ENCODE data around the gene TIAM1.

TIAM1 gene

DNA sequence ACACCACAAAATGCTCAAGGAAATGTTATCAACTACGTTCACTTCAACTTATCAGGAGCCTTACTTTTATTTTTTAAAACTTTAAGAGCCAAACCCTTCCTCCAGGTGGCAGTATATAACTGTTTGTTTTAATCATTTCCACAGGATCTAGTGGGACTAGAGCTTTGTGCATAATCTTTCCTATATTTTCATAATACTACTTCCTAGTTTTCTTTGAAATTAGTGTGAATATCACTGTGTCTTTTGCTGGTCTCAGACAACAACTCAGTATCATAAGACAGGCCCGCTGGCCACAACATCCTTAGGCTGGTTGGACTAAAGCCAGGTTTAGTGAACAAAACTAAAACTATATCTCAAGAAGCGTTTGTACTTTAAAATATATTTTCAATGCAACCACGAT is 145.5 kb downstream of the TIAM1 start:
- Histone ChIP-seq H3K4me1 (ENCODE audit: insufficient read depth, low read length) (no peaks in the 10 kb centered on the region), H4K20me1 (ENCODE audit: insufficient read depth, low read length) (no peaks in the 10 kb centered on the region), H3K4me2 (ENCODE audit: insufficient read depth, low read length) (no peak overlapping the region), H3K27me3 (ENCODE audit: insufficient read depth, low read length, poor library complexity) (no peaks in the 10 kb centered on the region), H3K36me3 (ENCODE audit: insufficient read depth, low read length) (peaks cover 7% of the 10 kb centered on the region; the same call in 1 of the 2 replicates), H3K4me3 (ENCODE audit: low read depth in 1 of 2, low read length in 2 of 2) (no peak overlapping the region), H3K9ac (ENCODE audit: low read depth, low read length) (no peak overlapping the region), H2AFZ (ENCODE audit: low read depth, low read length) (no peak overlapping the region), H3K79me2 (ENCODE audit: insufficient read depth, low read length) (no peaks in the 10 kb centered on the region), H3K9me3 (ENCODE audit: insufficient read depth, low read length, severe bottlenecking) (no peaks in the 10 kb centered on the region), H3K27ac (ENCODE audit: low read length) (no peak overlapping the region)
- DNase-seq (no peak), ATAC-seq (ENCODE audit: insufficient read depth, low read depth) (peak; percentile 72)
- TF ChIP-seq EZH2 (IDR thresholded peaks at IDR 0.05; ENCODE audit: borderline replicate concordance, low read depth, low read length, severe bottlenecking), result no peak
- TF ChIP-seq, protein P1, sequence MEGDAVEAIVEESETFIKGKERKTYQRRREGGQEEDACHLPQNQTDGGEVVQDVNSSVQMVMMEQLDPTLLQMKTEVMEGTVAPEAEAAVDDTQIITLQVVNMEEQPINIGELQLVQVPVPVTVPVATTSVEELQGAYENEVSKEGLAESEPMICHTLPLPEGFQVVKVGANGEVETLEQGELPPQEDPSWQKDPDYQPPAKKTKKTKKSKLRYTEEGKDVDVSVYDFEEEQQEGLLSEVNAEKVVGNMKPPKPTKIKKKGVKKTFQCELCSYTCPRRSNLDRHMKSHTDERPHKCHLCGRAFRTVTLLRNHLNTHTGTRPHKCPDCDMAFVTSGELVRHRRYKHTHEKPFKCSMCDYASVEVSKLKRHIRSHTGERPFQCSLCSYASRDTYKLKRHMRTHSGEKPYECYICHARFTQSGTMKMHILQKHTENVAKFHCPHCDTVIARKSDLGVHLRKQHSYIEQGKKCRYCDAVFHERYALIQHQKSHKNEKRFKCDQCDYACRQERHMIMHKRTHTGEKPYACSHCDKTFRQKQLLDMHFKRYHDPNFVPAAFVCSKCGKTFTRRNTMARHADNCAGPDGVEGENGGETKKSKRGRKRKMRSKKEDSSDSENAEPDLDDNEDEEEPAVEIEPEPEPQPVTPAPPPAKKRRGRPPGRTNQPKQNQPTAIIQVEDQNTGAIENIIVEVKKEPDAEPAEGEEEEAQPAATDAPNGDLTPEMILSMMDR (IDR thresholded peaks at IDR 0.05; ENCODE audit: borderline replicate concordance, extremely low read depth, low read length, poor library complexity, severe bottlenecking), result peak; percentile 75

DNA sequence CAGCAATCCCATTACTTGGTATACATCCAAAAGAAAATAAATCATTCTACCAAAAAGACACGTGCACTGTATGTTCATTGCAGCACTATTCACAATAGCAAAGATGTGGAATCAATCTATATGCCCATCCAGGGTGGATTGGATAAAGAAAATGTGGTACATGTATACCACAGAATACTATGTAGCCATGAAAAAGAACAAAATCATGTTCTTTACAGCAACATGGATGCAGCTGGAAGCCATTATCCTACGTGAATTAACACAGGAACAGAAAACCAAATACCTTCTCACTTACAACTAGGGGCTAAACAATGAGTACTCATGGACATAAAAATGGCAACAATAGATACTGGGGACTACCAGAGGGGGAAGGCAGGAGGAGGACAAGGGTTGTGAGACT is 147.3 kb downstream of the TIAM1 start:
- Histone ChIP-seq H3K9ac (ENCODE audit: low read depth, low read length) (no peak overlapping the region), H3K4me2 (ENCODE audit: insufficient read depth, low read length) (no peak overlapping the region), H3K4me3 (ENCODE audit: low read depth in 1 of 2, low read length in 2 of 2) (no peak overlapping the region), H4K20me1 (ENCODE audit: insufficient read depth, low read length) (no peaks in the 10 kb centered on the region), H3K9me3 (ENCODE audit: insufficient read depth, low read length, severe bottlenecking) (no peaks in the 10 kb centered on the region), H3K4me1 (ENCODE audit: insufficient read depth, low read length) (no peaks in the 10 kb centered on the region), H3K27ac (ENCODE audit: low read length) (no peak overlapping the region), H3K27me3 (ENCODE audit: insufficient read depth, low read length, poor library complexity) (no peaks in the 10 kb centered on the region), H3K79me2 (ENCODE audit: insufficient read depth, low read length) (no peaks in the 10 kb centered on the region), H2AFZ (ENCODE audit: low read depth, low read length) (no peak overlapping the region), H3K36me3 (ENCODE audit: insufficient read depth, low read length) (peaks cover 8% of the 10 kb centered on the region; the same call in 1 of the 2 replicates)
- no peak for TF ChIP-seq EZH2 (IDR thresholded peaks at IDR 0.05; ENCODE audit: borderline replicate concordance, low read depth, low read length, severe bottlenecking)
- TF ChIP-seq, protein P1 (IDR thresholded peaks at IDR 0.05; ENCODE audit: borderline replicate concordance, extremely low read depth, low read length, poor library complexity, severe bottlenecking), result no peak
- DNase-seq (no peak), ATAC-seq (ENCODE audit: insufficient read depth, low read depth) (no peak)

DNA sequence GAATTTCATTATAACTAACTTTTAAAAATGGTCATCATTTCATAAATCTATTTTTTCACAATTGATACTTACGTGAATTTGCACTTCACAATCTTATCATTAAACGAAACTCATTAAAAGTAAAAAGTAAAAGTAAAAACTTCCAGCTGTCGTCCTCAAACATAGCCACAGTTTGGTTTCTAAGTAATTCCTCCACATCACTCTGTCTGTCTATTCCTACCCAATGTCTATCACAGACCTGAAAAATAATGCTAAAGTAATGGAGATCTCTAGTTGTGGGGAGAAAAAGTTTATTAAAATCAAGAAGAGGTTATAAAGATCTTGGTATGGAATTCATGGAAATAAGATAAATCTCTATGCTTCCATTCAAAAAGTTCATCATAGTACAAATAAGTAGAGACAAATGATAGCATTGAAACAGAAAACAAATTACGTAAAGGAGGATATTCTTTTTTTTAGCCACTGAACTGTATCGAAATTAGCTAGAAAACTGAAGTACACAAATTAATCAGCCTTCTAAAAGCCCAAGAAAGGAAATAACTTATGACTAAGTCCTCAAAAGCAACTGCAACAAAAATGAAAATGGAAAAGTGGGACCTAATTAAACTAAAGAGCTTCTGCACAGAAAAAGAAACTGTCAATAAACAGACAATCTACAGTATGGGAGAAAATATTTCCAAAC is 148.6 kb downstream of the TIAM1 start:
- no peaks in the 10 kb centered on the region for H4K20me1 ChIP-seq (ENCODE audit: insufficient read depth, low read length)
- ATAC-seq (ENCODE audit: insufficient read depth, low read depth), result no peak
- no peaks in the 10 kb centered on the region for H3K9me3 ChIP-seq (ENCODE audit: insufficient read depth, low read length, severe bottlenecking)
- no peak overlapping the region for H3K4me3 ChIP-seq (ENCODE audit: low read depth in 1 of 2, low read length in 2 of 2)
- DNase-seq, result no peak
- no peak overlapping the region for H3K4me2 ChIP-seq (ENCODE audit: insufficient read depth, low read length)
- H3K36me3 ChIP-seq (ENCODE audit: insufficient read depth, low read length), result peaks cover 8% of the 10 kb centered on the region; the same call in 1 of the 2 replicates
- H3K9ac ChIP-seq (ENCODE audit: low read depth, low read length), result no peak overlapping the region
- no peaks in the 10 kb centered on the region for H3K4me1 ChIP-seq (ENCODE audit: insufficient read depth, low read length)
- H3K27me3 ChIP-seq (ENCODE audit: insufficient read depth, low read length, poor library complexity), result no peaks in the 10 kb centered on the region
- H2AFZ ChIP-seq (ENCODE audit: low read depth, low read length), result no peak overlapping the region
- no peak overlapping the region for H3K27ac ChIP-seq (ENCODE audit: low read length)
- TF ChIP-seq, protein P1 (IDR thresholded peaks at IDR 0.05; ENCODE audit: borderline replicate concordance, extremely low read depth, low read length, poor library complexity, severe bottlenecking), result no peak
- TF ChIP-seq EZH2 (IDR thresholded peaks at IDR 0.05; ENCODE audit: borderline replicate concordance, low read depth, low read length, severe bottlenecking), result no peak
- H3K79me2 ChIP-seq (ENCODE audit: insufficient read depth, low read length), result no peaks in the 10 kb centered on the region

Measured in DND-41 (cell line).